Activated CD8-positive, alpha-beta memory T cell treated with anti-CD3 and anti-CD28 coated beads, Interleukin-2, amount 50 U/mL, for 1 hour (primary cell): ENCODE results near the gene ADAM19.

Source experiments
- DNase-seq: peaks from one replicate; pipeline ENCODE4 v3.0.0-alpha.2; 2020; ENCODE audit errors: extremely low read depth

The ADAM19 gene

GRCh38 chr5:157463621-157464518, 111.7 kb downstream of the ADAM19 start:
- DNase-seq: no peak

- no peak for DNase-seq
Measured at GRCh38 chr5:157463081-157463480, 112.5 kb downstream of the ADAM19 start.

GRCh38 chr5:157460921-157461792, 114.4 kb downstream of the ADAM19 start:
- no peak for DNase-seq

GRCh38 chr5:157459715-157460599, 115.6 kb downstream of the ADAM19 start, which contains the start of gene NIPAL4:
Gene NIPAL4, plus strand, starts transcription at chr5:157460213. Its CDS starts 108 bp downstream, at chr5:157460321.
- no peak for DNase-seq

DNA sequence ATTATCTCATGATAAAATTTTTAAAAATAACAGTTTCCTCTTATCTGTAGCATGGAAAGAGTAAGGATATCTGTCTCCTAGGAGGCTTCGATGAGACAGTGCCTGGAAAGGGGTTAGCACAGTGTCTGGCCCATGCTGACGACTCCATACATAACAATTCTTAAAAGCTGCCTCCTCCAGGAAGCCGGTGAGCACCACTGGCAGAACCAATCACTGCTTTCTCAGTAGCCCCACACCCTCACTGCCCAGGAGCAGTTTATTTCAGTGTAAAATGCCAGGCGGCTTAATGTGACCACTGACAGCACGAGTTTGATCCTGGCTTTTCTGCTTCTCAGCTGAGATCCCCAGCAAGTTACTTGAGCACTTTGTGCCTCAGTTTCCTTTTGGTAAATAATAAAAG, 116.7 kb downstream of the ADAM19 start:
- no peak for DNase-seq

DNA sequence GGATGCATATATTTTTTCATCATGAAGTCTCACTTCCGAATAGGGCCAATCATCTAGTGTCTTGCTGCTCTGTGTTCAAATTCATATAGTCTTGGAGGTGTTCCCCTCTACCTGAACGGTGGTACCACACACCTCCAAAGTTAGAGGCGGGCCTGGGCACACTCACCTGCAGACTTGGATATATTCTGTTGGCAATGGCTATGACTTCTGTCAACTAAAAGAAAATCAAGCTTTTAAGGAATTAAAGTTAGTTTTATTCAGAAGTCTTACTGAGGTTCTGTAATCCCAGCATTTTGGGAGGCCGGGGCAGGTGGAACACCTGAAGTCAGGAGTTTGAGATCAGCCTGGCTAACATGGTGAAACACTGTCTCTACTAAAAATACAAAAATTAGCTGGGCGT, 118.2 kb downstream of the ADAM19 start:
- no peak for DNase-seq

GRCh38 chr5:157456301-157456700, 119.3 kb downstream of the ADAM19 start:
- DNase-seq: no peak

DNA sequence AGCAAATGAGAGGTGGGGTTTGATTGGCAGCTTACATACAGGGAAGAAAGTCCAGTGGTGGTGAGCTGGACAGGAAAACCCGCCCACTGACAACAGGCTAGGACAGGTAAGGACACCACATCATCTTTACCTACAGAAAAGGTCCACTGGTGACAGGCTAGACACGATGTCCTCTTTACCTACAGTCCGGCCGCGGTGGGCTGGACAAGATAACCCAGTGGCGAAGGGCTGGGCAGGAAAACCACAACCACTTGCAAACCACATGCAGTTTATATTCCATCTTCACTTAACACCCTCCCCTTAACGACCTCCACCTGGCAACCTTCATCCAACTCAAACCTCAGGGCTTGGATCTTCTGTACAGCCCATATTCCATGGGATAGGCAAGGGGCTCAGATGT, 120.5 kb downstream of the ADAM19 start:
- no peak for DNase-seq

GRCh38 chr5:157454273-157454672, 121.3 kb downstream of the ADAM19 start:
- DNase-seq: no peak

DNA sequence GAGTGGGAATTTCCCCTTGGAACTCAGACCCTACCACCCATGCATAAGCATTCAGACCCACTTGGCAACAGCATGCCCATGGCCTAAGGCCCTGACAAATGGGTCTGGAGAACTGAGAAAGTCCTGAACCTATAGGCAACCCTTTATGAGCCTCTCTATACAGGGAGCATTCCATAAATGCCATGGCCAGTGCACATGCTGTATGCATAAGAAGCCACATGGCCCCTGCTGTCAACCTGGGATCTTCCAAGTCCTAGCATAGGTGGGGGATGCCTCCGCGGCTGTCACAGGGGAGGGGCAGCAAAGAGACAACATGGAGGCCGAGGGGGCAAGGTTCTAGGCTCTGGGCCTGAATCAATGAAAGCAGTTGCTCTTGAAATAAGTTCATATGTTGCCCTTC, 123.8 kb downstream of the ADAM19 start:
- DNase-seq: no peak

DNA sequence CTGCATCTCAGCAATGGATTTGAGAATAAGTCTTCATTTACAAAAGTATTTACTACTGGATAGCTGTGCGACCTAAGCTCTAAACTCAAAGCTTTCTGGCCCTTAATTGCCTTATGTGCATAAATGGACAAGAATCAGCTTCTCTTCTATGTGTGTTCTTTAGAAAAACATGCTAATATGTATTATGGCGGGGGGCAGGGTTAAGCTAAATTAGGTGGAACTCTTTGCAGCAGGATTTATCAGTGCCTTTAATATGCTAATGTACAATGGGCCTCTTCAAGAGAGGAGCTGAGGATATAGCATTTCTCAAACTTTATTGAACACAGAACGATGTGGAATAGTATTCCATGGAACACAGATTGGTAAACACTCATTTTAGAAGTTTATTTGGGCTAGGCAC, 125.6 kb downstream of the ADAM19 start:
- DNase-seq: no peak

DNA sequence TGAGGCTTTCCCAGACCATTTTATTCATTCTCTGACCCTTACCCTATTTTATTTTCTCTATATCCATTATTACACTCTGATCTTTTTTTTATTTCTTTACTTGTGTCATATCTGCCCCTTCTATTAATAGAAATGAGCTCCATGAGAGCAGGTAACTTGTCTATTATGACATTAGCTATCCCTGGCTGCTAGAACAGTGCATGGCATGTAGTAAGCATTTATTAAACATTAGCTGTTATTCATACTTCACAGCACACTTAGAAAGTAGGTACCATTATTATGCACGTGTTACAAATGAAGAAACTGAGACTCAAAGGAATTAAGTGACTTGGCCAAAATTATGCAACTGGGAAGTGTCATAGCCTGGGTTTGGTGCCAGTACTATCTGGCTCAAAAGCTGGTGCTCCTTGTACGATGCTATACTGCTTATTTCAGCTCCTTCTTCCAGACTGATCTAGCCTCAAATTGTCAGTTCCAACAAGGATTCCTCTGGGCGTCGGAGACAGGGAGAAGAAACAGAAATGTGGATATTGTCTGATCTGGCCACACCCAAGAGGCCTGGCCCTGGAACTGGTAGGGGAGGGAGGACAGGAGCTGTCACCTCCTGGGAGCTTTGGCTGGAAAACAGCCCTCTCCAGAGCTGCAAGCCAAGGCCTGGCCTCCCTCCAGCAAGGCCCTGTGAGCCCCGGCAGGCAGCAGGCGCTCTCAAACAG, 126.4 kb downstream of the ADAM19 start:
- no peak for DNase-seq

GRCh38 chr5:157447201-157447637, 128.4 kb downstream of the ADAM19 start:
- no peak for DNase-seq

- DNase-seq: no peak
Measured at GRCh38 chr5:157446412-157446935, 129.1 kb downstream of the ADAM19 start.

- no peak for DNase-seq
Measured at GRCh38 chr5:157445745-157446411, 129.7 kb downstream of the ADAM19 start.

DNA sequence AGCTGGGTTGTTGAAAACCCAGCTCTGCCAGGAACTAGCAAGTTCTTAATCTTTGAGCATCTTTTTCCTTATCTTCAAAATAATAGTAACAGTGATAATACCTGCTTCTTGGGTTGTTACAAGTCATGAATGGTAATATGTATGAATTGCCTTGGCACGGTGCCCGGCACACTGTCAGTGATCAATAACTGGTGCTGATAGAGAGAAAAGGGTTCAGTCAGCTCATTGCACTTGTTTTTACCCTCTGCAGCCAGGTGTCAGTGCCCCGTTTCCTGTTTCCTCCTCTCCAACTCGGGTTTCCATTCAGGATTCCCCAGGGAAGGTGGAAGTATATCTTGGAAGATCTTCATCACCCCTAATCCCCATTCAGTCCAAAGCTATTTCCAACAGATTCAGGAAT, 131.4 kb downstream of the ADAM19 start:
- DNase-seq: no peak

DNA sequence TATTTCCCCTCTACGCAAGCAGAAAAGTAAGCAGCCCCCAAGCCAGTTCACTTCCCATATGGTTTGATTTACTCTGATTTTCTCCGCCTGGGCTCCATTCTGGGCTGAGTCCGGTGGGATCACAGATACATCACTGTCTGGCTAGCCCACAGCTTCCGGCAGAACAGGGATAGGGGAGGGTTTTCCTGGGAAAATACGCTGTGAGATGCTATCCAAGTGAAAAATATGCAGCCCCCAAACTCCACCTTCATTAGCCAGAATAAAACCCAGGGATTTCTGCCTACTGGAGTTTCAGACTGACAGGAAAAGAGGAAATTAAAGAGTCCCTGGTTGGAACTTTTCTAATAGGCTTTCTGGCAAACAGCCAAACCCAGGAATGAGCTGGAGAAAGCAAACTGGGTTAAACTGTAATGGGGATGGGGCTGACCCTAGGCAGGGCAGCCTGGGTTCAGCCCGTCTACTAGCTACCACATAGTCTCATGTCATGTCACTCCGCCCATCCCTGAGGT, 132.5 kb downstream of the ADAM19 start:
- DNase-seq: no peak

GRCh38 chr5:157434096-157434495, 141.5 kb downstream of the ADAM19 start:
- DNase-seq: no peak

DNA sequence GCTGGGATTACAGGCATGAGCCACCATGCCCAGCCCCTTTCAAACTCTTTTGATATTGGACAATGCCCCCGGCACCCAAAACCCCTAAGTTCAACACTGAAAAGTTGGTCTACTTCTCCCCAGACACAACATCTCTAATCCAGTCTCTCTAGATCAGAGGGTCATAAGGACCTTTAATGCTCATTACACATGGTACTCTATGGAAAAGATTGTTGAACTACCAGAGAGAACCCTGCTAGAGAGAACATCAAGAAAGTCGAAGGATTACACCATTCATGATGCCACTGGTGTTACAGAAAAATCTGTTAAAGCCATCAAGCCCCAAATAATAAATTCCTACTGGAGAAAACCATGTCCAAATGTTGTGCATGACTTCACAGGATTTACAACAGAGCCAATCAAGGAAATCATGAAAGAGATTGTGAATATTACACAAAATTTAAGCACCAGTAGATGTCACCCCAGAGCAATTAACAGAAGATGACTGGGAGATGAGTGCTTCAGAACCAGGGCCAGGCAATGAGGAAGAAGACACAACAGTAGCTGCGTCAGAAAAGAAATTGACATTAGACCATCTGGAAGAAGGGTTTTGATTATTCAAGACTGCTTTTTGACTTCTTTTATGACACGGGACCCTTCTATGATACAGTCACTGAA, 143.9 kb downstream of the ADAM19 start:
- no peak for DNase-seq
